NCI-H82 (cell line): ENCODE measurements around the gene PDE11A.

Experiments used
- DNase-seq: peaks from one replicate; lab custom pipeline; 2025; lab: John Stamatoyannopoulos, UW

The PDE11A gene

GRCh38 chr2:177669201-177669600, 403.4 kb downstream of the PDE11A start:
- DNase-seq = no peak

- DNase-seq = no peak
Observed at GRCh38 chr2:177668617-177669016, 404.0 kb downstream of the PDE11A start.

- DNase-seq = peak; percentile 22
Observed at GRCh38 chr2:177667626-177668025, 405.0 kb downstream of the PDE11A start.

- DNase-seq = no peak
Observed at GRCh38 chr2:177666408-177666807, 406.2 kb downstream of the PDE11A start.

- no peak for DNase-seq
Observed at GRCh38 chr2:177665948-177666347, 406.6 kb downstream of the PDE11A start.

- no peak for DNase-seq
Observed at GRCh38 chr2:177665328-177665727, 407.2 kb downstream of the PDE11A start.

- DNase-seq = no peak
Observed at GRCh38 chr2:177662895-177663294, 409.7 kb downstream of the PDE11A start.

GRCh38 chr2:177660742-177661141, 411.8 kb downstream of the PDE11A start:
- no peak for DNase-seq

GRCh38 chr2:177658309-177658708, 414.3 kb downstream of the PDE11A start:
- DNase-seq = no peak

- DNase-seq = no peak
Observed at GRCh38 chr2:177651833-177652232, 420.7 kb downstream of the PDE11A start.

- no peak for DNase-seq
Observed at GRCh38 chr2:177649568-177650518, 422.7 kb downstream of the PDE11A start.

GRCh38 chr2:177646791-177647190, 425.8 kb downstream of the PDE11A start:
- peak; percentile 62 for DNase-seq

- no peak for DNase-seq
Observed at GRCh38 chr2:177646241-177646640, 426.3 kb downstream of the PDE11A start.

GRCh38 chr2:177641331-177641730, 431.2 kb downstream of the PDE11A start:
- DNase-seq = peak; percentile 41

GRCh38 chr2:177640423-177640822, 432.2 kb downstream of the PDE11A start:
- no peak for DNase-seq

- no peak for DNase-seq
Observed at GRCh38 chr2:177639262-177639914, 433.2 kb downstream of the PDE11A start.

GRCh38 chr2:177638507-177638906, 434.1 kb downstream of the PDE11A start:
- no peak for DNase-seq

GRCh38 chr2:177636672-177637071, 435.9 kb downstream of the PDE11A start:
- DNase-seq = no peak

- no peak for DNase-seq
Observed at GRCh38 chr2:177635696-177636095, 436.9 kb downstream of the PDE11A start.

- DNase-seq = no peak
Observed at GRCh38 chr2:177633910-177634294, 438.7 kb downstream of the PDE11A start.

GRCh38 chr2:177633111-177633510, 439.5 kb downstream of the PDE11A start:
- no peak for DNase-seq

- DNase-seq = no peak
Observed at GRCh38 chr2:177631680-177632079, 440.9 kb downstream of the PDE11A start.

GRCh38 chr2:177629357-177630024, 443.1 kb downstream of the PDE11A start:
- no peak for DNase-seq
